HG02885 (cell line): ENCODE data around the gene RELA.
A peak's percentile ranks its signal among the peaks of the same experiment; 100 is the strongest.
"Not testable (repeated sequence)": the region's sequence is repeated elsewhere in the genome, so short reads cannot be mapped to it uniquely, and the experiment has no call there.

Experiments
- ATAC-seq: cut with Tn5 transposase; IDR thresholded peaks from one replicate; pipeline ENCODE4 v1.9.1; 2021; ENCODE audit warnings: mild to moderate bottlenecking; ENCODE audit not compliant: unreplicated experiment, poor library complexity

The RELA gene

DNA sequence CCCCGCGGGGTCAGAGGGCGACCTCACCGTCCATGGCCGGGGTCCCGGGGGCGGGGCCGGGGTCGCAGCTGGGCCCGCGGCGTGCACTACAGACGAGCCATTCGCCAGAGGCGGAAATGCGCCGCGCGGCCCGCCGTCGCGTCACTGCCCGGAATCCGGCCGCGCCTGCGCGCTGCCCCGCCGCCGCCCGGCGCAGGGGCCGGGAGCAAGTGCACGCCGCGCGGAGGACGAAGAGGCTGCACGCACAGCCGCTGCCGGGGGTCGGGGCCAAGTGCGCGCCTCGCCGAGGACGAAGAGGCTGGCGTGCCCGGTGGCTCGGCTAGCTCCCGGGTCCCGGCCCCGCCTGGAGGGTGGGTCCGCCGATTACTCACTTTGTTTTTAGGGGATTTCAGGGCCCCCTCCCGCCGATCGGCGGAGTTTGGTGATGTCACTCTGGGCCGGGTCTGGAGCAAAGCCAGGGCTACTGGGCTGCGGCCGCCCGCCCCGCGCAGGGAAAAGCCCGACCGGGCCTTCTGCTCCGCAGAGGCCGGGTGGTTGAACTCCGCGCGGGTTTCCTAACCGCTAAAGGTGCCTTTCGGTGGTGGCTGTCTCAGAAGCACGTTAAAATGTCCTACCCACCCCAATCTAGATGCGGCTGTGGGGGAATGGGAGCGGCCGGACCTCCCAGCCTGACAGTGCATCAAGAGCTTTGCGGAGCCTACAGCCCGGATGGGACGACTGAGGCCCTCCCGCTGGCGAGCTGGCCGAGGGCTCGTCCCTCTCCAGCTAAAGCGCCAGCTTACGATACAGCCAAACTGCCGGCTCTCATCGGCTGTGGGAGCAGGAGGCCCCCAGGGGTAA is at the start of gene RELA:
Gene RELA, minus strand, starts transcription at position 118 of the 840 bp plus-strand sequence. Its CDS starts 84 bp downstream, at position 34.
- ATAC-seq = peak; percentile 85

DNA sequence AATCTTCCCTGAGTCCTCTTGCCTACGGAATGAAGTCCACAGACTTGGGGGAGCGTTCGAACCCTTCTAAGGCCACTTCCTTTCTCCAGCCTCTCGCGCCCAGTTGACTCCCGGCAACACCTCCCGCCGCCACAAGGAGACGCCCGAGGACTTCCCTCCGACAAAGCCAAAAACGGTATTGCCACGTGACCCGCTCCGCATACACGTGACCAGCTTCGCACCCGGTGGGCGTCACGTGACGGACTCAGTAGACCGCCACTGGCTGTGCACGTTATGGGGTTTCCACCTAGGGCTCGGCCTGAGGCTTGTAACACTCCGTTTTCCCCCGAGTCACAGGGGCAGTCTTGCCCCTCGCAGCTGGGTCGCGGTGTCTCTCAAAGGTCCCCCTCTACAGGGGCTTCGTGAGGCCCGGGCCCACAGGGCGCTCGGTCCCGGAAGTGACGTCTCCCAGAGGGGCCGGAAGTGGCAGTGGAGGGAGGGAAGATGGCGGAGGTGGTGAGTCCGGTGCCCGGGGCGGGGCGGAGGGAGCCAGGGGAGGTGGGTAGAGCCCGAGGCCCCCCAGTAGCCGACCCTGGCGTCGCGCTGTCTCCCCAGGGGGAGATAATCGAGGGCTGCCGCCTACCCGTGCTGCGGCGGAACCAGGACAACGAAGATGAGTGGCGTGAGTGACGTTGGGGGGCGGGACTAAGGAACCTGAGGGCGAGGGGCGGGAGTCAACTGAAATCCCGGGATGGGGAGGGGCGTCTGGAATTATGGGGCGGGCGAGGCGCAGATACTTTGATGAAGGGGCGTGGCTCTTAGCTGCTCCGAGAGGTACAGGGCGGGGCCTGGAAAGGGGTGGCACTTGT is 49.3 kb upstream of the RELA start, which contains the start of gene KAT5:
Gene KAT5, plus strand, starts transcription at position 468 of the 848 bp plus-strand sequence. Its CDS starts 16 bp downstream, at position 484.
- ATAC-seq = peak; percentile 87

DNA sequence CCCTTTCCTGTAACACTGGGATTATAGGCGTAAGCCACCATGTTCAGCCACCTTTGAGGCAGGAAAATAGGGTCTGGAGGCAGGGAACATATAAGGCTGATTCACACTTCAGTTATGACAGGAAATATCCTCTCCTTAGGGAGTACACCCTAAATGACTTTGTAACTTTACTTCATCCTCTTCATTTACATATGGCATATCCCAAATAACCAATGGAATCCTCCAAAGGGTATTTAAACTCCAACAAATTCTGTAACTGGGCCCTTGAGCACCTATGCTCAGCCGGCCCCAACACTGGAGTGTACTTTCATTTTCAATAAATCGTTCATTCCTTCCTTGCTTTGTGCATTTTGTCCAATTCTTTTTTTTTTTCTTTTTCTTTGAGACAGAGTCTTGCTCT is 47.7 kb upstream of the RELA start:
- ATAC-seq = no peak

DNA sequence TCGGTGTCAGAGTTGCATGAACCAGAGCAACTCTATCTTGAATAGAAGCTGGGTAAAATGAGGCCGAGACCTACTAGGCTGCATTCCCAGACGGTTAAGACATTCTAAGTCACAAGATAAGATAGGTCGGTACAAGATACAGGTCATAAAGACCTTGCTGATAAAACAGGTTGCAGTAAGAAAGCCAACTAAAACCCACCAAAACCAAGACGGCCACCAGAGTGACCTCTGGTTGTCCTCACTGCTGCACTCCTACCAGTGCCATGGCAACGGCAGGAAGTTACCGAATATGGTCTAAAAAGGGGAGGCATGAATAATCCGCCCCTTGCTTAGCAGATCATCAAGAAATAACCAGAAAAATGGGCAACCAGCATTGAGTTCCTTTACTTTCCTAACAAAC is 46.9 kb upstream of the RELA start:
- ATAC-seq = no peak

DNA sequence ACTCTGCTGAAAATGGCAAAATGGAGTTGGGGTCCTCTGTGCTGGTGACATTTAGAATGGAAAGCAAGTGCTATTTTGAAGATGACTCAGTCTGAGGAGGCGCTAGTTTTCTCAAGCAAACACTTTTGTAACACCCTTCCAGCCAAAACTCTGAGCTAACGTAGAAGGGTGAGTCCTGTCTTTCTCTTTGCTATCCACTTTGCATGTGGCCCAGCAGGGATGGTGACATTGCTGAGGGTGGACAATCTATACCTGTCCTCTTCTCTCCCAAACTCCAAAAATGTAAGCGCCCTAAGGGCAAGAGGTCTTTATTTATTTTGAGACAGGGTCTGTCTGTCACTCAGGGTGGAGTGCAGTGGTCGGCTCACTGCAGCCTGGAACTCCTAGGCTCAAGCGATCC is 45.7 kb upstream of the RELA start:
- no peak for ATAC-seq

DNA sequence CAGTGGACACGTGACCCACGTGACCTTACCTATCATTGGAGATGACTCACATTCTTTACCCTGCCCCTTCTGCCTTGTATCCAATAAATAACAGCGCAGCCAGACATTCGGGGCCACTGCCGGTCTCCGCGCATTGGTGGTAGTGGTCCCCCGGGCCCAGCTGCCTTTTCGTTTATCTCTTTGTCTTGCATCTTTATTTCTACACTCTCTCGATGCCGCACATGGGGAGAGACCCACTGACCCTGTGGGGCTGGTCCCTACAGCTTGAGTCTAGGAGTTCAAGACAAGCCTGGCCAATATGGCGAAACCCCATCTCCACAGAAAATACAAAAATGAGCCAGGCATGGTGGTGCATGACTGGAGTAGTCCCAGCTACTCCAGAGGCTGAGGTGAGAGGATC is 44.3 kb upstream of the RELA start:
- not testable (repeated sequence) for ATAC-seq

DNA sequence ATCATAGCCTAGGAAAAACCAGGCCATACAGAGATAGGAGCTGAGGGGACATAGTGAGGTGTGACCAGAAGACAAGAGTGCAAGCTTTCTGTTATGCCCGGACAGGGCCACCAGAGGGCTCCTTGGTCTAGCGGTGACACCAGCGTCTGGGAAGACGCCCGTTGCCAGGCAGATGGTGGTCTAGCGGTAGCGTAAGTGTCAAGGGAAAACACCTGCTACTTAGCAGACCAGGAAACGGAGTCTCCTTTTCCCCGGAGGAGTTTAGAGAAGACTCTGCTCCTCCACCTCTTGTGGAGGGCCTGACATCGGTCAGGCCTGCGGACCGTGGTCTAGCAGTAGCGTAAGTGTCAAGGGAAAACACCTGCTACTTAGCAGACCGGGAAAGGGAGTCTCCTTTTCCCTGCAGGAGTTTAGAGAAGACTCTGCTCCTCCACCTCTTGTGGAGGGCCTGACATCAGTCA is 43.6 kb upstream of the RELA start:
- ATAC-seq = not testable (repeated sequence)

DNA sequence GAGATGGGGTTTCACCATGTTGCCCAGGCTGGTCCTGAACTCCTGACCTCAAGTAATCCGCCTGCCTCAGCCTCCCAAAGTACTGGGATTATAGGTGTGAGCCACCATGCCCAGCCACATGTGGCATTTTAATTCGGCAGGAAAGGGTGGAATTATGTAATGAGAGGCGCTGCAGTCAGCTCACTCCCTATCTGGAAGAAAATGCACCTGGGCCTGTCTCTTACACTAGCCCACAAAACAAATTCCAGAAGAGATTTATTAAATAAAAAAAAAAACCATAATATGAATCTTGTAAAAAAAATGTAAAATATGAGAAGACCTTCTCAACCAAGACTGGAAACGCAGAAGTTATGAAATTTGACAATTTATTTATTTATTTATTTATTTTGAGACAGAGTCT is 41.1 kb upstream of the RELA start:
- ATAC-seq = no peak

DNA sequence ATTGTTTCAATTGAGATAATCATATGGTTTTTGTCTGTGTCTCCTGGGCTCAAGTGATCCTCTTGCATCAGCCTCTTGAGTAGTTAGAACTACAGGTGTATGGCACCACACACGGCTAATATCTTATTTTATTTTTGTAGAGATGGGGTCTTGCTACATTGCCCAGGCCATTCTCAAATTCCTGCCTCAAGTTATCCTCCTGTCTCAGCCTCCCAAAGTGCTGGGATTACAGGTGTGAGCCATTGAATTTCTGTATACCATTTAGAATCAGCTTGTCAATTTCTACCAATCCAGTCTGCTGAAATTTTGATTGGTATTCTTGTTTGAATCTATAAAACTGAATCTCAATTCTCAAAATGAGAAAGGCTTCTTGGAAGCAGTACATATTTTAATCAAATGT is 39.0 kb upstream of the RELA start:
- no peak for ATAC-seq

DNA sequence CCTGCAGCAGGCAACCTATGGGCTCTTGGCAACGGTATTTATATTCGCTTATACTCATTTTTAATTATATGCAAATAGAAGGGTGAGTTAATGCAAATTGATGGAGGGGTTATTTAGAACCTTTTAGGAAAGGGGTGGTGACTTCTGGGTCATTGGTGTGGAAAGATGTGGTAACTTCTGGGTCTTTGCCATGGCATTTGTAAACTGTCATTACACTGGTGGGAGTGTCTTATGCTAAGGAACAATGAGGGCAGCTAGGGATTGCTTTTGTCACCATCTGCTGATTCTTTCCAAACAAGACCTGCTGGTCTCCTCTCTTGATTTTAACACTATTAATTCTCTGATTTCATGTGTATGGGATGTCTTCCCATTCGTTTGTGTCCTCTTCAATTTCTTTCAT is 37.7 kb upstream of the RELA start:
- ATAC-seq = no peak

DNA sequence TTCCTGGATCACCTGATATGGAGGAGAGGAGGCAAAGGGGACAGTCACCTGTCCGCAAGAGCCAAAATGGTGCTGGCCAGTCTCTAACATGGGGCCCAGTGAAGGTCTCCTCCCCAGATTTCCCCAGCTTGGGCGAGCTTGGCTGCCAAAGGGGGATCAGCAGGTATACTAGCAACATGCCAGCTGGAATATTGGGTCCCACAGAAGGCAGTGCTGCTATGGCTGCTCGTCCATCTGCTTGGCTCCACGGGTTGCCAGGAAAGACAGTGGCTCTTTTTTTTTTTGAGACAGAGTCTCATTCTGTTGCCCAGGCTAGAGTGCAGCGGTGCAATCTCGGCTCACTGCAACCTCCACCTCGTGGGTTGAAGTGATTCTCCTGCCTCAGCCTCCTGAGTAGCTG is 36.6 kb upstream of the RELA start:
- ATAC-seq = no peak

DNA sequence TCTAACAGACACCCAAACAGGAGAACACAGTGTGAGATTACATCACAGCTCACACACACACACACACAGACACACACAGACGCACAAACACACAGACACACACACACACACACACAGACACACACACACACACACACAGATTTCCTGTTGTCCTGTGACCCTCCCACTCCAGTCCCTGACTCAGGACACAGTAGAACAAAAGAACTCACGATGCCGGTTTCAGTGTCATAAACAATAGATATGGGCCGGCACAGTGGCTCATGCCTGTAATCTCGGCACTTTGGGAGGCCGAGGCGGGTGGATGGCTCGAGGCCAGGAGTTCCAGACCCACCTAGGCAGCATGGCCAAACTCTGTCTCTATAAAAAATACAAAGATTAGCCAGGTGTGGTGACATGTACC is 35.5 kb upstream of the RELA start:
- ATAC-seq = no peak

DNA sequence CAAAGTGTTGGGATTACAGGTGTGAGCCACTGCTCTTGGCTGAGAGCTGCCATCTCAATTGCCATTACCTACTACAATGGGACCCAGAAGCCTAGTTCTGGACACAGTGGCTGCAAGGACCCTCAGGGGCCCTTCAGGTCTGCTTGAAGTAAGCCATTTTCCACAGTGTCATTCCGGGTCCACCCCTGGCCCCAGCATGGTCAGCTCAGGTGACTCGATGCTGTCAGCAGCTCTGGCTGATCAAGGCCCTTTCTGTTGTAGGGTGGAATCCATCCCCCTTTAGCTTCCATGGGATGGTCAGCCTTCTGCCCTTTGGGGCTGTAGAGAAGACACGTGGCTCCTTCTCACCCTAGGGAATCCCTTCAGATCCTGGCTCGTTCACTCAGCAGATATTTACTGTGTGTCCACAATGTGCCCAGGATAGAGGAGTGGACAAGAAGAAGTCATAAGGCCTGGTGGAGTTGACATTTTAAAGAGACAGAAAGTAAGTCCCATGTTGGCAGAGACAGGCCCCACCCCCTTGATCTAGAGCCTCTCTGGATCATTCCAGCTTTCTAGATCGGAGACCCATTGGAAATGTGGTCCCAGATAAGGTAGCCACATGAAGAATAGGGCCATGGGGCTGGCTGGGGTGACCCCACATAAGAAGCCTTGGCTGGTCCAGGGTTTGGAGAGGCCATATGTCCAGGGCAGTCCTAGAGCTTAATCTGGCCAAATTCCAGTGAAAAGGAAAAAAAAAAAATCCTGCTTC is 34.3 kb upstream of the RELA start:
- no peak for ATAC-seq

DNA sequence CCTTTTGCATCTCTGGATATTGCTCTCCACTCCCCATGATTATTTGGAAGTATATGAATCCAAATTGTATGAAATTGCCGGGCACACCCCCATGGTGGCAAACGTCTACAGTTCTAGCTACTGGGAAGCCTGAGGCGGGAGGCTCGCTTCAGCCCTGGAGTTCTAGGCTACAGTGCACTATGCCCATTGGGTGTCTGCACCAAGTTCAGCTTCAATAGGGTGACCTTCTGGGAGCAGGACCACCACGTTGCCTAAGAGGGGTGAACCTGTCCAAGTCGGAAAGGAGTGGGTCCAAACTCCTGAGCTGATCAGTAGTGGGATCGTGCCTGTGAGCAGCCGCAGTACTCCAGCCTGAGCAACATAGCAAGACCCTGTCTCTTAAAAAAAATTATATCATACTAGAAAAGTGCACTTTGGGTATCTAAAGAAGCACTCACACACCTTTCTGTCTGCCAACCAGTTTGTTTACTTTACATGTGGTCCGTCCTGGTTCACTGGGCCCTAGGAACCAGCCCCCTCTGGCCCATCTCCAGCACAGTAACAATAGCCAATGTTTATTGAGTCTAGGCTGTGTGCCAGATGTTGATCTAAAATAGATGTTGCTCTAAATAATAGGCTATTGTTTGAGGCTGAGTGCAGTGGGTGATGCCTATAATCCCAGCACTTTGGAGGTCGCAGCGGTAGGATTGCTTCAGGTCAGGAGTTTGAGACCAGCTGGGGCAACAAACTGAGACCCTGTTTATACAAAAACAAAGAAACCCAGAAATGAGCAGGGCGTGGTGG is 32.9 kb upstream of the RELA start:
- no peak for ATAC-seq

DNA sequence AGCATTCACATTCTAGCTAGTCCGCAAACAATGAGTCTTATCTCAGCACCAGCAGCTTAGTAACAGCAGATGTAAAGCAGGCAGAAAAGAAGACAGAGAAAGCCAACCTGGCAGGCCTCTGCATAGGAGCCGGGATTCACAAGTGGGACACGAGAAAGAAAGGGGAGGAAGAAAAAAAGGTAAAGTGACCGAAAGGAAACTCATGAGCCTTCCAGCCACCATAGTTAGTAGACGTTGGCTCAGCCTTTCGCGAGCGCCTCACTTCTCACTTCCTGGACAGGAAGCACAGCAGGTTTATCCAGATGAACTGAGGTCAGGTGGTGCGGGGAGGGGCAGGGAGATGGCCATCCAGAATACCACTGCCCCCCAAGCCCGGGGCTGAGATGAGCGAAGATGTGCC is 29.7 kb upstream of the RELA start:
- ATAC-seq = no peak

DNA sequence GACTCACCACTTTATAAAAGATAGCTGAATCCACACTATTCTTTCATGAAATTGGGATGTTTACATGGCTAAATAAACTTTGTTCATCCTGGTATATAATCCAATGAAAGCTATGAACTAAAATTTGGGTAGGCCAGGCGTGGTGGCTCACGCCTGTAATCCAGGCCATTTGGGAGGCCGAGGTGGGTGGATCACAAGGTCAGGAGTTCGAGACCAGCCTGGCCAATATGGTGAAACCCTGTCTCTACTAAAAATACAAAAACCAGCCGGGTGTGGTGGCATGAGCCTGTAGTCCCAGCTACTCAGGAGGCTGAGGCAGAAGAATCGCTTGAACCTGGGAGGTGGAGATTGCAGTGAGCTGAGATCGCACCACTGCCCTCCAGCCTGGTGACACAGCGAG is 29.1 kb upstream of the RELA start:
- not testable (repeated sequence) for ATAC-seq

DNA sequence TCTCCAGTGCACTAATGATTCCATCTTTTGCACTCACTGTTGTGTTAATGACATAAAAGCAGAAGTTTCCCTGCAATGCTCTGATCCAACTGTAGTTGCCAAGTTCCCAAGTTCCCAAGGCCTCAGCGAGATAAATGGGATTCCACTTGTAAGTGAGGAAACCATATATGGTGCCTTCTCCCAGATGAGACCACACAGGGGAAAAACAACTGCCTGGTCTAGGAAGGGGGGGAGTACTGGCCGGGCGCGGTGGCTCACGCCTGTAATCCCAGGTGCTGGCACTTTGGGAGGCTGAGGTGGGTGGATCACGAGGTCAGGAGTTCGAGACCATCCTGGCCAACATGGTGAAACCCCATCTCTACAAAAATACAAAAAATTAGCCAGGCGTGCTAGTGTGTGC is 23.3 kb upstream of the RELA start:
- ATAC-seq = no peak

DNA sequence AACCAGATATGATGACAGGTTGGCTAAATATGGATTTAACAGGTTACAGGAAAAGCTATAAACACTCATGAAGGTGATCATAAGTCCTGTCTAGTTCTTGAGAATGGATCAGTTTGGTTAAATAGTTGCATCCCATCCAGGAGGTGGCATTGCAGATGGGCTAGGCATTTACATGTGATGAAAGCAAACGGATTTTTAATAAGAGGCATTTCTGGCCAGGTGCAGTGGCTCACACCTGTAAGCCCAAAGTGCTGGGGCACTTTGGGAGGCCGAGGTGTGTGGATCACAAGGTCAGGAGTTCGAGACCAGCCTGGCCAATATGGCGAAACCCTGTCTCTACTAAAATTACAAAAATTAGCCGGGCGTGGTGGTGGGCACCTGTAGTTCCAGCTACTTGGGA is 20.8 kb upstream of the RELA start:
- ATAC-seq = not testable (repeated sequence)

DNA sequence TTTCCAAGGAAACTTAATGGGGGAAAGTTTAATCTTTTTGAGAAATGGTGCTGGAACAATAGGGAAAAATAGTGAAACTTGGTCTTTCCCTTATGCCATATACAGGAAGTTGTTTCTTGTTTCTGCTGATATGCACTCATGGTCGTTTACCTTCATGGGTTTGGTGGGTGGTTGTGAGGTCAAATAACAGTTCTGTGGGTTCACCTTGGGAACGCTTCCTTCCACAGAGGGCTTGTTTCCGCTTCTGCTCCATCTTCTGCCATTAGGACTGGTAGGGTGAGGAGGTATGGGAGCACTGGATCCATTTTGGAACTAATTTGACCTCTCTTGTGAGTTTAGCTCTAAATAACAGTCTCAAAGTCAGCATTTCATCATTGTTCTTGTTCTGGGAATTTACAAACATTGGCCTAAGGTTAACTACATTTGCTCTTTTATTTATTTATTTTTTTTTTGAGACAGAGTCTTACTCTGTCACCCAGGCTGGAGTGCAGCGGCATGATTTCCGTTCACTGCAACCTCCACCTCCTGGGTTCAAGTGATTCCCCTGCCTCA is 17.6 kb upstream of the RELA start:
- ATAC-seq = no peak
